WTC11 (cell line): Measurements from ENCODE around the gene BPGM. TPM values are rescaled to one million over a fixed set of nuclear protein-coding genes. Genes with fewer than 3 reads are reported as not detected.

Experiments used
- ATAC-seq: fragments of 200-7000 bp; cut with Tn5 transposase; 2 replicates; pipeline ENCODE4 v1.10.0; 2021; ENCODE audit warnings: mild to moderate bottlenecking, moderate library complexity
- CTCF ChIA-PET: fragments of 300-600 bp; sonication (Branson Sonifier 250); formaldehyde crosslinking; loops from one replicate; lab custom pipeline; 2021; ENCODE audit warnings: antibody characterized with exemption; lab: Charles Lee
- POLR2A ChIA-PET: fragments of 350-600 bp; sonication (Branson Sonifier 250); formaldehyde crosslinking; loops from one replicate; lab custom pipeline; 2021; ENCODE audit warnings: antibody characterized with exemption; lab: Charles Lee
- DNase-seq: peaks from one replicate; pipeline ENCODE4 v3.0.0; 2021; ENCODE audit warnings: low spot score
- H3K27ac Mint-ChIP-seq: 2 replicates; pipeline ENCODE4 v1.8.0; 2021; ENCODE audit warnings: mixed read lengths
- H3K27me3 Mint-ChIP-seq: 2 replicates; pipeline ENCODE4 v1.8.0; 2021; ENCODE audit warnings: low read depth, mild to moderate bottlenecking, moderate library complexity, mixed read lengths
- H3K36me3 Mint-ChIP-seq: 2 replicates; pipeline ENCODE4 v1.8.0; 2021; ENCODE audit warnings: mixed read lengths
- H3K4me1 Mint-ChIP-seq: 2 replicates; pipeline ENCODE4 v1.8.0; 2022; ENCODE audit warnings: mixed read lengths
- H3K4me3 Mint-ChIP-seq: 2 replicates; pipeline ENCODE4 v1.8.0; 2021; ENCODE audit warnings: mild to moderate bottlenecking, moderate library complexity, mixed read lengths
- H3K9me3 Mint-ChIP-seq: 2 replicates; pipeline ENCODE4 v1.8.0; 2021; ENCODE audit warnings: mixed read lengths
- CREB1 ChIP-seq: sonication (generic); formaldehyde crosslinking; IDR thresholded peaks from 2 replicates; pipeline ENCODE4 v1.8.0; 2023; ENCODE audit warnings: mild to moderate bottlenecking, missing genetic modification reagents
- FOXK1 ChIP-seq: sonication (generic); formaldehyde crosslinking; IDR thresholded peaks from 2 replicates; pipeline ENCODE4 v1.8.0; 2022; ENCODE audit warnings: mild to moderate bottlenecking, moderate library complexity, missing genetic modification reagents
- GABPB1 ChIP-seq: sonication (generic); formaldehyde crosslinking; IDR thresholded peaks from 2 replicates; pipeline ENCODE4 v1.8.1; 2023; ENCODE audit warnings: mild to moderate bottlenecking, missing genetic modification reagents
- NFATC4 ChIP-seq: fragments of 250-450 bp; sonication (Bioruptor Pico); IDR thresholded peaks from 2 replicates; pipeline ENCODE4 v1.9.0; 2021; ENCODE audit warnings: mild to moderate bottlenecking
- NR1H2 ChIP-seq: sonication (generic); formaldehyde crosslinking; IDR thresholded peaks from 2 replicates; pipeline ENCODE4 v1.9.0; 2021; ENCODE audit warnings: mild to moderate bottlenecking, moderate library complexity, missing genetic modification reagents
- OVOL2 ChIP-seq: fragments of 250-450 bp; sonication (Bioruptor Pico); IDR thresholded peaks from 2 replicates; pipeline ENCODE4 v1.9.0; 2021; ENCODE audit warnings: mild to moderate bottlenecking, borderline replicate concordance
- TCF7 ChIP-seq: sonication (generic); formaldehyde crosslinking; IDR thresholded peaks from 2 replicates; pipeline ENCODE4 v1.8.0; 2022; ENCODE audit warnings: mild to moderate bottlenecking, low read depth, missing genetic modification reagents, moderate library complexity
- ZNF317 ChIP-seq: sonication (generic); formaldehyde crosslinking; IDR thresholded peaks from 2 replicates; pipeline ENCODE4 v1.8.1; 2023; ENCODE audit warnings: low read depth, mild to moderate bottlenecking, moderate library complexity, missing genetic modification reagents, borderline replicate concordance
- ZNF396 ChIP-seq: fragments of 250-450 bp; sonication (Bioruptor Pico); IDR thresholded peaks from 2 replicates; pipeline ENCODE4 v1.8.0; 2021; ENCODE audit warnings: mild to moderate bottlenecking, moderate library complexity, borderline replicate concordance
- total RNA-seq: library from RNA; stranded (reverse); gene quantifications from 3 replicates; pipeline ENCODE4 v1.2.3, GENCODE V29; 2021
- TF ChIP-seq, protein P1 (sequence below): sonication (generic); formaldehyde crosslinking; IDR thresholded peaks from 2 replicates; pipeline ENCODE4 v1.8.1; 2023; ENCODE audit warnings: mild to moderate bottlenecking, missing genetic modification reagents, moderate library complexity
- TF ChIP-seq, protein P2 (sequence below): sonication (generic); formaldehyde crosslinking; IDR thresholded peaks from 2 replicates; pipeline ENCODE4 v1.8.1; 2022; ENCODE audit warnings: missing genetic modification reagents, borderline replicate concordance
- TF ChIP-seq, protein P3 (sequence below): fragments of 250-450 bp; sonication (Bioruptor Pico); conservative IDR thresholded peaks from 2 replicates; pipeline ENCODE4 v1.9.0; 2021; ENCODE audit warnings: mild to moderate bottlenecking
- TF ChIP-seq, protein P4 (sequence below): sonication (generic); formaldehyde crosslinking; IDR thresholded peaks from 2 replicates; pipeline ENCODE4 v1.8.0; 2022; ENCODE audit warnings: missing genetic modification reagents
- TF ChIP-seq, protein P5 (sequence below): fragments of 250-450 bp; sonication (Bioruptor Pico); IDR thresholded peaks from 2 replicates; pipeline ENCODE4 v2.1.2; 2022; ENCODE audit warnings: mild to moderate bottlenecking, moderate library complexity
- TF ChIP-seq, protein P6 (sequence below): fragments of 250-450 bp; sonication (Bioruptor Pico); IDR thresholded peaks from 2 replicates; pipeline ENCODE4 v1.9.0; 2021; ENCODE audit warnings: mild to moderate bottlenecking, borderline replicate concordance
- TF ChIP-seq, protein P7 (sequence below): sonication (generic); formaldehyde crosslinking; IDR thresholded peaks from 2 replicates; pipeline ENCODE4 v1.8.0; 2022; ENCODE audit warnings: mild to moderate bottlenecking, missing genetic modification reagents
- TF ChIP-seq, protein P8 (sequence below): sonication (generic); formaldehyde crosslinking; IDR thresholded peaks from 2 replicates; pipeline ENCODE4 v1.8.0; 2022; ENCODE audit warnings: mild to moderate bottlenecking, missing genetic modification reagents
- TF ChIP-seq, protein P9 (sequence below): sonication (generic); formaldehyde crosslinking; IDR thresholded peaks from 2 replicates; pipeline ENCODE4 v1.8.0; 2022; ENCODE audit warnings: mild to moderate bottlenecking, missing genetic modification reagents
- TF ChIP-seq, protein P10 (sequence below): fragments of 250-450 bp; sonication (Bioruptor Pico); IDR thresholded peaks from 2 replicates; pipeline ENCODE4 v1.9.0; 2021; ENCODE audit warnings: mild to moderate bottlenecking

Gene BPGM
- total RNA-seq, 1 experiment from 2014 or later = 14.6 TPM

DNA sequence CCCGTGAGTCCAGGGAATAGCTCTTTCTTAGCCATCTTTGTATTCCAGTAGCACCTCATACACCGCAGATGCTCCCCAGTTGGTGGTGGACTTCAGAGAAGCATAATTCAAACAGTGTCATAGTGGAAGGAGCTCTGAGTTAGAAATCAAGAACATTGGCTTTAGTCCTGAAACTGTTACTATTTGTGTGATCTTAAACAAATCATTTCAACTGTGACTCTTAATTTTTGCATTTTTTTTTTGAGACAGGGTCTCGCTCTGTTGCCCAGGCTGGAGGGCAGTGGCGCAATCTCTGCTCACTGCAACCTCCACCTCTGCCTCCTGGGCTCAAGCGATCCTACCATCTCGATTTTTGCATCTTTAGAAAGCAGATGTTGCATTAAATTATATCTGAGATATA lies 1.8 kb downstream of the BPGM start:
- no peak for ATAC-seq
- Mint-ChIP-seq H3K36me3 (no peaks in the 10 kb centered on the region), H3K4me1 (no peaks in the 10 kb centered on the region), H3K27me3 (no peaks in the 10 kb centered on the region)
- TF ChIP-seq ZNF317 = no peak
- TF ChIP-seq, protein P1, sequence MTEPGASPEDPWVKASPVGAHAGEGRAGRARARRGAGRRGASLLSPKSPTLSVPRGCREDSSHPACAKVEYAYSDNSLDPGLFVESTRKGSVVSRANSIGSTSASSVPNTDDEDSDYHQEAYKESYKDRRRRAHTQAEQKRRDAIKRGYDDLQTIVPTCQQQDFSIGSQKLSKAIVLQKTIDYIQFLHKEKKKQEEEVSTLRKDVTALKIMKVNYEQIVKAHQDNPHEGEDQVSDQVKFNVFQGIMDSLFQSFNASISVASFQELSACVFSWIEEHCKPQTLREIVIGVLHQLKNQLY (CRISPR knock-in tag) = no peak
- no peak for TF ChIP-seq TCF7 (CRISPR knock-in tag)
- TF ChIP-seq, protein P2, sequence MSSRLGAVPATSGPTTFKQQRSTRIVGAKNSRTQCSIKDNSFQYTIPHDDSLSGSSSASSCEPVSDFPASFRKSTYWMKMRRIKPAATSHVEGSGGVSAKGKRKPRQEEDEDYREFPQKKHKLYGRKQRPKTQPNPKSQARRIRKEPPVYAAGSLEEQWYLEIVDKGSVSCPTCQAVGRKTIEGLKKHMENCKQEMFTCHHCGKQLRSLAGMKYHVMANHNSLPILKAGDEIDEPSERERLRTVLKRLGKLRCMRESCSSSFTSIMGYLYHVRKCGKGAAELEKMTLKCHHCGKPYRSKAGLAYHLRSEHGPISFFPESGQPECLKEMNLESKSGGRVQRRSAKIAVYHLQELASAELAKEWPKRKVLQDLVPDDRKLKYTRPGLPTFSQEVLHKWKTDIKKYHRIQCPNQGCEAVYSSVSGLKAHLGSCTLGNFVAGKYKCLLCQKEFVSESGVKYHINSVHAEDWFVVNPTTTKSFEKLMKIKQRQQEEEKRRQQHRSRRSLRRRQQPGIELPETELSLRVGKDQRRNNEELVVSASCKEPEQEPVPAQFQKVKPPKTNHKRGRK (CRISPR knock-in tag) = no peak
- TF ChIP-seq, protein P3, sequence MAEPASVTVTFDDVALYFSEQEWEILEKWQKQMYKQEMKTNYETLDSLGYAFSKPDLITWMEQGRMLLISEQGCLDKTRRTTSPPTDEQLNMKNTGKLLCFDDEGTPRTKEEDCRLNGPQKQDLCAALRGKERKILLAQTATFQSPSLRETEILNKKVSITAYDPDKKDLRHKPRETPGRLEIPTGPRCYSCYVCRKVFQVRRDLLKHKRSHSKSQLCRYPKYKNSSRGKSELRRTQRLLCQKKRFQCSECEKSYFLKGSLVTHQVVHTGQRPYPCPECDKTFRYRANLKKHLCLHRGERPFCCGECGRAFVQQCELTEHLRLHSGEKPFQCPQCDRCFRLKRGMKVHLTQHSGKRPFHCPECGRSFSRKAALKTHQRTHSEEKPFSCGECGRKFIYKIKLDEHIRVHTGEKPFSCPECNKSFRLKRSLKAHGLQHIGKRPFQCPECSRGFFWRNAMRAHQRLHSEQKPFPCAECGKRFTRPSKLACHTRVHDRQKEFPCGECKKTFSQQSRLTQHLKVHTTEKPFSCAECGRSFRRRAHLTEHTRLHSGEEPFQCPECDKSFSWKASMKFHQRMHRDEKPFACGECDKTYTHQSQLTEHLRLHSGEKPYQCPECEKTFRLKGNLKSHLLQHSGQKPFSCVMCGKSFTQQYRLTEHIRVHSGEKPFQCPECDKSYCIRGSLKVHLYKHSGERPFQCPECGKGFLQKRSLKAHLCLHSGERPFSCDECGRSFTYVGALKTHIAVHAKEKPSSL = no peak
- TF ChIP-seq, protein P4, sequence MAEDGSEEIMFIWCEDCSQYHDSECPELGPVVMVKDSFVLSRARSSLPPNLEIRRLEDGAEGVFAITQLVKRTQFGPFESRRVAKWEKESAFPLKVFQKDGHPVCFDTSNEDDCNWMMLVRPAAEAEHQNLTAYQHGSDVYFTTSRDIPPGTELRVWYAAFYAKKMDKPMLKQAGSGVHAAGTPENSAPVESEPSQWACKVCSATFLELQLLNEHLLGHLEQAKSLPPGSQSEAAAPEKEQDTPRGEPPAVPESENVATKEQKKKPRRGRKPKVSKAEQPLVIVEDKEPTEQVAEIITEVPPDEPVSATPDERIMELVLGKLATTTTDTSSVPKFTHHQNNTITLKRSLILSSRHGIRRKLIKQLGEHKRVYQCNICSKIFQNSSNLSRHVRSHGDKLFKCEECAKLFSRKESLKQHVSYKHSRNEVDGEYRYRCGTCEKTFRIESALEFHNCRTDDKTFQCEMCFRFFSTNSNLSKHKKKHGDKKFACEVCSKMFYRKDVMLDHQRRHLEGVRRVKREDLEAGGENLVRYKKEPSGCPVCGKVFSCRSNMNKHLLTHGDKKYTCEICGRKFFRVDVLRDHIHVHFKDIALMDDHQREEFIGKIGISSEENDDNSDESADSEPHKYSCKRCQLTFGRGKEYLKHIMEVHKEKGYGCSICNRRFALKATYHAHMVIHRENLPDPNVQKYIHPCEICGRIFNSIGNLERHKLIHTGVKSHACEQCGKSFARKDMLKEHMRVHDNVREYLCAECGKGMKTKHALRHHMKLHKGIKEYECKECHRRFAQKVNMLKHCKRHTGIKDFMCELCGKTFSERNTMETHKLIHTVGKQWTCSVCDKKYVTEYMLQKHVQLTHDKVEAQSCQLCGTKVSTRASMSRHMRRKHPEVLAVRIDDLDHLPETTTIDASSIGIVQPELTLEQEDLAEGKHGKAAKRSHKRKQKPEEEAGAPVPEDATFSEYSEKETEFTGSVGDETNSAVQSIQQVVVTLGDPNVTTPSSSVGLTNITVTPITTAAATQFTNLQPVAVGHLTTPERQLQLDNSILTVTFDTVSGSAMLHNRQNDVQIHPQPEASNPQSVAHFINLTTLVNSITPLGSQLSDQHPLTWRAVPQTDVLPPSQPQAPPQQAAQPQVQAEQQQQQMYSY (CRISPR knock-in tag) = no peak
- TF ChIP-seq, protein P5, sequence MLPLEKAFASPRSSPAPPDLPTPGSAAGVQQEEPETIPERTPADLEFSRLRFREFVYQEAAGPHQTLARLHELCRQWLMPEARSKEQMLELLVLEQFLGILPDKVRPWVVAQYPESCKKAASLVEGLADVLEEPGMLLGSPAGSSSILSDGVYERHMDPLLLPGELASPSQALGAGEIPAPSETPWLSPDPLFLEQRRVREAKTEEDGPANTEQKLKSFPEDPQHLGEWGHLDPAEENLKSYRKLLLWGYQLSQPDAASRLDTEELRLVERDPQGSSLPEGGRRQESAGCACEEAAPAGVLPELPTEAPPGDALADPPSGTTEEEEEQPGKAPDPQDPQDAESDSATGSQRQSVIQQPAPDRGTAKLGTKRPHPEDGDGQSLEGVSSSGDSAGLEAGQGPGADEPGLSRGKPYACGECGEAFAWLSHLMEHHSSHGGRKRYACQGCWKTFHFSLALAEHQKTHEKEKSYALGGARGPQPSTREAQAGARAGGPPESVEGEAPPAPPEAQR (CRISPR knock-in tag) = no peak
- no peak for TF ChIP-seq GABPB1 (CRISPR knock-in tag)
- TF ChIP-seq NR1H2 (CRISPR knock-in tag) = no peak
- TF ChIP-seq, protein P6, sequence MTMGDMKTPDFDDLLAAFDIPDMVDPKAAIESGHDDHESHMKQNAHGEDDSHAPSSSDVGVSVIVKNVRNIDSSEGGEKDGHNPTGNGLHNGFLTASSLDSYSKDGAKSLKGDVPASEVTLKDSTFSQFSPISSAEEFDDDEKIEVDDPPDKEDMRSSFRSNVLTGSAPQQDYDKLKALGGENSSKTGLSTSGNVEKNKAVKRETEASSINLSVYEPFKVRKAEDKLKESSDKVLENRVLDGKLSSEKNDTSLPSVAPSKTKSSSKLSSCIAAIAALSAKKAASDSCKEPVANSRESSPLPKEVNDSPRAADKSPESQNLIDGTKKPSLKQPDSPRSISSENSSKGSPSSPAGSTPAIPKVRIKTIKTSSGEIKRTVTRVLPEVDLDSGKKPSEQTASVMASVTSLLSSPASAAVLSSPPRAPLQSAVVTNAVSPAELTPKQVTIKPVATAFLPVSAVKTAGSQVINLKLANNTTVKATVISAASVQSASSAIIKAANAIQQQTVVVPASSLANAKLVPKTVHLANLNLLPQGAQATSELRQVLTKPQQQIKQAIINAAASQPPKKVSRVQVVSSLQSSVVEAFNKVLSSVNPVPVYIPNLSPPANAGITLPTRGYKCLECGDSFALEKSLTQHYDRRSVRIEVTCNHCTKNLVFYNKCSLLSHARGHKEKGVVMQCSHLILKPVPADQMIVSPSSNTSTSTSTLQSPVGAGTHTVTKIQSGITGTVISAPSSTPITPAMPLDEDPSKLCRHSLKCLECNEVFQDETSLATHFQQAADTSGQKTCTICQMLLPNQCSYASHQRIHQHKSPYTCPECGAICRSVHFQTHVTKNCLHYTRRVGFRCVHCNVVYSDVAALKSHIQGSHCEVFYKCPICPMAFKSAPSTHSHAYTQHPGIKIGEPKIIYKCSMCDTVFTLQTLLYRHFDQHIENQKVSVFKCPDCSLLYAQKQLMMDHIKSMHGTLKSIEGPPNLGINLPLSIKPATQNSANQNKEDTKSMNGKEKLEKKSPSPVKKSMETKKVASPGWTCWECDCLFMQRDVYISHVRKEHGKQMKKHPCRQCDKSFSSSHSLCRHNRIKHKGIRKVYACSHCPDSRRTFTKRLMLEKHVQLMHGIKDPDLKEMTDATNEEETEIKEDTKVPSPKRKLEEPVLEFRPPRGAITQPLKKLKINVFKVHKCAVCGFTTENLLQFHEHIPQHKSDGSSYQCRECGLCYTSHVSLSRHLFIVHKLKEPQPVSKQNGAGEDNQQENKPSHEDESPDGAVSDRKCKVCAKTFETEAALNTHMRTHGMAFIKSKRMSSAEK = no peak
- TF ChIP-seq ZNF396 = no peak
- TF ChIP-seq NFATC4 = no peak
- TF ChIP-seq, protein P7, sequence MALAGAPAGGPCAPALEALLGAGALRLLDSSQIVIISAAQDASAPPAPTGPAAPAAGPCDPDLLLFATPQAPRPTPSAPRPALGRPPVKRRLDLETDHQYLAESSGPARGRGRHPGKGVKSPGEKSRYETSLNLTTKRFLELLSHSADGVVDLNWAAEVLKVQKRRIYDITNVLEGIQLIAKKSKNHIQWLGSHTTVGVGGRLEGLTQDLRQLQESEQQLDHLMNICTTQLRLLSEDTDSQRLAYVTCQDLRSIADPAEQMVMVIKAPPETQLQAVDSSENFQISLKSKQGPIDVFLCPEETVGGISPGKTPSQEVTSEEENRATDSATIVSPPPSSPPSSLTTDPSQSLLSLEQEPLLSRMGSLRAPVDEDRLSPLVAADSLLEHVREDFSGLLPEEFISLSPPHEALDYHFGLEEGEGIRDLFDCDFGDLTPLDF = no peak
- TF ChIP-seq, protein P8, sequence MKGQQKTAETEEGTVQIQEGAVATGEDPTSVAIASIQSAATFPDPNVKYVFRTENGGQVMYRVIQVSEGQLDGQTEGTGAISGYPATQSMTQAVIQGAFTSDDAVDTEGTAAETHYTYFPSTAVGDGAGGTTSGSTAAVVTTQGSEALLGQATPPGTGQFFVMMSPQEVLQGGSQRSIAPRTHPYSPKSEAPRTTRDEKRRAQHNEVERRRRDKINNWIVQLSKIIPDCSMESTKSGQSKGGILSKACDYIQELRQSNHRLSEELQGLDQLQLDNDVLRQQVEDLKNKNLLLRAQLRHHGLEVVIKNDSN = no peak
- TF ChIP-seq, protein P9, sequence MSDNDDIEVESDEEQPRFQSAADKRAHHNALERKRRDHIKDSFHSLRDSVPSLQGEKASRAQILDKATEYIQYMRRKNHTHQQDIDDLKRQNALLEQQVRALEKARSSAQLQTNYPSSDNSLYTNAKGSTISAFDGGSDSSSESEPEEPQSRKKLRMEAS (CRISPR knock-in tag) = no peak
- TF ChIP-seq, protein P10, sequence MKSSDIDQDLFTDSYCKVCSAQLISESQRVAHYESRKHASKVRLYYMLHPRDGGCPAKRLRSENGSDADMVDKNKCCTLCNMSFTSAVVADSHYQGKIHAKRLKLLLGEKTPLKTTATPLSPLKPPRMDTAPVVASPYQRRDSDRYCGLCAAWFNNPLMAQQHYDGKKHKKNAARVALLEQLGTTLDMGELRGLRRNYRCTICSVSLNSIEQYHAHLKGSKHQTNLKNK (CRISPR knock-in tag) = no peak
- TF ChIP-seq FOXK1 (CRISPR knock-in tag) = no peak
- no peak for TF ChIP-seq CREB1
- TF ChIP-seq OVOL2 (CRISPR knock-in tag) = no peak
- TF ChIP-seq, all 79 proteins: peak for 0
- POLR2A ChIA-PET = interaction anchor here (0.8 kb wide), 1 partner anchor 97 kb away, joined by 3 read pairs; no protein-coding TSS in a partner anchor
- Mint-ChIP-seq H3K27ac (no peak overlapping the region), H3K9me3 (no peaks in the 10 kb centered on the region), H3K4me3 (no peak overlapping the region; the same call in 1 of the 2 replicates)
- CTCF ChIA-PET = interaction anchor here (1.7 kb wide), 1 partner anchor 15 kb away, joined by 6 read pairs; no protein-coding TSS in a partner anchor
- DNase-seq = no peak
